Dermis microvascular lymphatic vessel endothelial cell (primary cell): ENCODE results near the gene NDUFB10. TPM values are rescaled to one million over a fixed set of nuclear protein-coding genes. Genes with fewer than 3 reads are reported as not detected.

Experiments
- DNase-seq, 2 donors: peaks; one replicate each; pipeline versions ENCODE4 v3.0.0 to v3.0.0-alpha.2; 2010; ENCODE audit warnings: low read depth in 2 of 2
- total RNA-seq: library from RNA; depleted of rRNA; stranded (reverse); fragments of >200 nt; gene quantifications from 2 replicates; pipeline ENCODE4 v1.2.1, GENCODE V29; 2014

NDUFB10 gene
- total RNA-seq, 1 donor from 2014 or later = 137 TPM

DNA sequence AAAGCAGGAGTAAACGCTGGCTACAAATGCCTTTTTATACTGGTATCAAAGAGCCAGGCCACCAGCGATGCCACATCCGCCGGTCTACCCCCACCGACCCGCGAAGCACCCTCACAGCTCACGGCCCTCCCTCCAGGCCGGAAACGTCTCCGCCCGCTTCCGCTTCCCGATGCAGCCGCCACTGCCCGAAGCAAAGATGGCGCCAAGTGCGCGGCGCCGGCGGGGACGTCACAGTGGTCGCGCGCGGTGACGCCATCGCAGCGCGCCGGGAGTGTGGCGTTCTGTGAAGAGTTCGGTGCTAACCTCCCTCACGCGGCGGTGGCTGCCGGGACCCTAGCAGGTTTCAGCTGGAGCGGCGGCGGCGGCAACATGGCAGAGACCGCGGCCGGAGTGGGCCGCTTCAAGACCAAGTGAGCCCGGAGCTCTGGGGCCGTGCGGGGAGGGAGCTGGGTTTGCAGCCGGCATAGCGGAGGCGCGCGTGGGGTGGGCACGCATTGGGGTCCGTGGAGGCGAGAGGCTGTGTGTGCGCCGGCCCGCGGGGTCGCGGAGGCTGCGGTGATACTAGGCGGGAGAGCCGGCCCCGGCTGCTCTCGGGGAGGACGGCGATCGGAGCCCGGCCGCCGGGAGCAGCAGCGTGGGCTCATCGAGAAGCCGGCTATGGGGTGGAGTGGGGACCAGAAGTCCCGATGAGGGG is 12.6 kb downstream of the NDUFB10 start, which contains the start of gene TBL3:
Gene TBL3 (plus strand): TSS at position 258 of the 694 bp plus-strand sequence. CDS start 112 bp downstream, at position 370.
- peak; percentile 88 to 96 for DNase-seq

DNA sequence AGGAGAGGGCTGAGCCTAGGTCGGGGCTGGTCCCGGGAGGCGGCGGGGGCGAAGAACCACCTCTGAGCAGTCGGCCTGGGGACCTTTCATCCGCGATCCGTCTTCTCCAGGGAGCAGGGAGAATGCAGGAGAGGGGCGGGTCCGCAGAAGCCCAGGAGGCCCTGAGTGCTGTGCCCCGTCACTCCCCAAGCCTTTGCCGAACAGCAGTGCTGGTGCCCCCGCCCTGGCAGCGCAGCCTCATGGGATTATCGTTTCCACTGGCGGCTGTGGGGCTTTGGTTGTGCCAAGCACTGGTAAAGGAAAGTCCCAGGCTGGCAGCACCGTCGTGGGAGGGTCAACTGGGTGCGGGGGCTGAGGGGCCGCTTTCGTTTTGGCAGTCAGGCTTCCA is 13.1 kb downstream of the NDUFB10 start:
- DNase-seq = peak in 1 of 2 donors; percentile 26

- DNase-seq = no peak
Observed at GRCh38 chr16:1973461-1974156, 14.3 kb downstream of the NDUFB10 start.

- no peak for DNase-seq
Observed at GRCh38 chr16:1974157-1975070, 15.1 kb downstream of the NDUFB10 start.

GRCh38 chr16:1975432-1976215 is 16.3 kb downstream of the NDUFB10 start:
- no peak for DNase-seq

- no peak for DNase-seq
Observed at GRCh38 chr16:1976216-1976520, 16.8 kb downstream of the NDUFB10 start.

DNA sequence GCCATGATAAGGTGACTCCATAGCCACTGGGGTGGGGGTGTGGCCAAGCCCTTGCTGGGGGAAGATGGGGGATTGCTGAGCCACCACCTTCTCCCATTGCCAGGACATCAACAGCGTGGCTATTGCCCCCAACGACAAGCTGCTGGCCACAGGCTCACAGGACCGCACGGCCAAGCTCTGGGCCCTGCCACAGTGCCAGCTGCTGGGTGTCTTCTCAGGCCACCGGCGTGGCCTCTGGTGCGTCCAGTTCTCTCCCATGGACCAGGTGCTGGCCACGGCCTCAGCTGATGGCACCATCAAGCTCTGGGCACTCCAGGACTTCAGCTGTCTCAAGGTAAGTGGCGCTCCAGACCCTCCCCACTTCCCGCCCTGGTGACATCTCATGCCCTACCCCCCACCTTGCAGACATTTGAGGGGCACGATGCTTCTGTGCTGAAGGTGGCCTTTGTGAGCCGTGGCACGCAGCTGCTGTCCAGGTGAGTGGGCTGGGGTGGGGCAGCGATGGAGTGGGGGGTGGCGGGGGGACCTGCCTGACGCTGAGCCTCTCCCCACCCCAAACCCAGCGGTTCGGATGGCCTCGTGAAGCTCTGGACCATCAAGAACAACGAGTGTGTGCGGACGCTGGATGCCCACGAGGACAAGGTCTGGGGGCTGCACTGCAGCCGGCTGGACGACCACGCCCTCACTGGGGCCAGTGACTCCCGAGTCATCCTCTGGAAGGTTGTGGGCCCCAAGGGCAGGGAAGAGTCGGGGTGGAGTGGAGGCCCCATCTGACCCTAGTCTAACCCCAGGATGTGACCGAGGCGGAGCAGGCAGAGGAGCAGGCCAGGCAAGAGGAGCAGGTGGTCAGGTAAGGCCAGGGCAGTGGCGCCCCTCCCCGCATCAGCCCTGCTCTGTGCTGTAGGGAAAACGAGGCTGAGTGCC is 17.9 kb downstream of the NDUFB10 start:
- no peak for DNase-seq

GRCh38 chr16:1977875-1978268 is 18.5 kb downstream of the NDUFB10 start:
- DNase-seq = no peak

- DNase-seq = no peak
Observed at GRCh38 chr16:1978476-1979120, 19.3 kb downstream of the NDUFB10 start.

DNA sequence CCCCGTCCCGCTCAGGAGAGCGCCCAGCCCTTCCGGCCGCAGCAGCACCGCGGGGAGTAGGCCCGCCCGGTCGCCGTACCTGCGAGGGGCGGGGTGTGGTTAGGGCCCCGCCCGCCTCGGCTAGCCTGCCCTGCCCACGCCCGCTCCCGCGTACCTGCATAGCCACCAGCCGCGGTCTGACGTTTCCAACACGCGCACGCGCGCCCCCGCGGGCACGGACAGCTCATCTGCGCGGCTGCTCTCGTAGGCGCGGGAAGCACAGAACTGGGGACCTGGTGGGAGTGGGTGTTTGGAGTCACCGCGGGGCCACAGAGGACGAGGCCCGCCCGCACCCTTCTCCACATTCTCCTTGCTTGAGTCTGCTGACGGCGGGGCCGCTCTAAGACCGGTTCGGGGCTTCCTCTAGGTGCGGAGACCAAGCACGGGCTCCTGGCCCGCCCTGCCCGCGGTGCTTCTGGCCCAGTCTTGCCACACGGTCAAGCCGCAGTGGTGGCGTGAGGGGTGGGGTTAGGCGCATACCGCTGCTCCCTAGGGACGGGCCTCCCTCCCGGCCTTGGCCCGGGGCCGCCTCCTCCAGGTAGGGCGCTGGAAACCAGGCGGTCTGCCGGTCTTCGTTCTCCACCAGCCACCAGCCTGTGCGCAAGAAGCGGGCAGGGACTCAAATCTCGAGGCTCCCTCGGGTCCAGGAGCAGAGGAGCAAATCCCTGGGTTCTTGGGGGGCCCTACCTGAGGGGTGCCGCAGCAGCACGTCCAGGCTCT is 20.1 kb downstream of the NDUFB10 start:
- DNase-seq = no peak

DNA sequence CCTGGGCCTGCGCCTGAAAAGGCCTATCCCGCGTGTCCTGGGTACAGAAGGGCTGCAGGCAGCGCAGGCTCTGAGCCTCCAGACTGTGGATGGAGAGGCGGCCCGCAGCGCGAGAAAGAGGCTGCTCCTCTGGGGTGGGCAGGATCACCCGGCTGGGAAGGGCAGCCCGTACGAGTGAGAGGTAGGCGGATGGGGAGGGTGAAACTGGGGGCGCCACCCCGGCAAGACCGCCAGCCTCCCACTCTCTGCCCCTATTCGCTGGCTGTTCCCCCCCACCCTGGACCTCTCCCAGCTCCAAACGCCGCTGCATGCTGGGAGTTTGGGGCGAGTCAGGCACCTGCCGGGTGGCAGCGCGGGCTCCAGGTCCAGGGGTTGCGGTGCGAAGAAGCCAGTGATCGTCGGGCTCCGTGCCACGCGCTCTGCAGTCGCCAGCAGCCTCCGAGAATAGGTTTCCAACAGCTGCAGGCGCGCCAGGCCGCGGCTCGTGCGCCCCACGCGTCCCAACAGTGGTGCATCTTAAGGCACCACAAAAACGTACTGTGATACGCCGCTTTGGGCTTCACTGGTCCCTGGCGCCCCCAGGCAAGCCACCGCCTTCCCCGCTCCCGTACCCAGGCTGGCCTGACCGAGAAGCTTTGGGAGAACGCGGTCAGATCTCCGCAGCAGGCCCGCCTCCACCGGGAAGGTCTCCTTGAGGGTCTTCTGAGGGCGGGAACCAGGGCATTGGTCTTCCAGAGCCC is 20.9 kb downstream of the NDUFB10 start:
- DNase-seq = no peak

- DNase-seq = no peak
Observed at GRCh38 chr16:1980770-1981087, 21.4 kb downstream of the NDUFB10 start.

GRCh38 chr16:1981398-1981836 is 22.1 kb downstream of the NDUFB10 start, which contains the start of gene NOXO1:
Gene NOXO1, minus strand, starts transcription at chr16:1981469. Its CDS starts 290 bp downstream, at chr16:1981179.
- DNase-seq = no peak

- no peak for DNase-seq
Observed at GRCh38 chr16:1982013-1982433, 22.7 kb downstream of the NDUFB10 start.

- no peak for DNase-seq
Observed at GRCh38 chr16:1982991-1983543, 23.7 kb downstream of the NDUFB10 start.

DNA sequence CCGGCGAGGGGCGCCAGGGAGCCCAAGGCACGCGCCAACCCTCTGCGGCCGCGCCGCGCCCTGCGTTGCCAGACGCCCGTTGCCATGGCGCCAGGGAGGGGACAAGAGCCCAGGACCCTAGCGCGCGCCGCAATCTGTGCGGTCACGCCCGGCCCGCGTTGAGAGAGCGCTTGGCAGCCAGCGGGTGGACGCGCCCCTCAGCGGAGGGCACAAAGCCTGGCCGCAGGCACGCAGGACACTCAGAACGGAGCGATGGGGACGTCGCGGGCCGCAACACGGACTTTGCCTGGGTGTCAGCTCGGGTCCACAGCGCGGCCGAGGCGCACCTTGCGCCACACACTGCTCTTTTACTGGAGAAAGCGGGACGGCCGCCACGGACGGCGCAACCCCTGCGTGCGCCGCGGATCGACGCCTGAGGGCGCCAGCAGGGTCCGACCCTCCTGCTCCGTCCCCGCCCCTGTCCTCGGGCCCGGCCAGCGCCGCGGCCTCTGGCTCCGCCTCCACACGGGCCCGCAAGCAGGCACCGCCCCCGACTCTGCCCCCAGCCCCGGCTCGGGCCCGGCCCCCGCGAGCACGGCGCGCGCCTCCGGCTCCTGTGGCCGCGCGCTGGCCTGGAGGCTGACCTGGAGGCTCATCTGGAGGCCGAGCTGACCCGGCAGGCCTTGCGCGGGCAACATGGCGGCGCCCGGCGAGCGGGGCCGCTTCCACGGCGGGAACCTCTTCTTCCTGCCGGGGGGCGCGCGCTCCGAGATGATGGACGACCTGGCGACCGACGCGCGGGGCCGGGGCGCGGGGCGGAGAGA is 24.4 kb downstream of the NDUFB10 start, which contains the start of gene GFER:
Gene GFER (plus strand): TSS at position 650 of the 803 bp plus-strand sequence. CDS start 26 bp downstream, at position 676.
- peak; percentile 85 to 95 for DNase-seq
